ENCODE data around the gene ONECUT1. TPM values are rescaled to one million over a fixed set of nuclear protein-coding genes. Genes with fewer than 3 reads are reported as not detected.

Gene ONECUT1
- total and polyA plus RNA-seq, 2 of the 8 experiments (the other 6 are each of a cell fraction or from before 2014, with no cell fraction given), result 0.65 to 6.4 TPM

DNA sequence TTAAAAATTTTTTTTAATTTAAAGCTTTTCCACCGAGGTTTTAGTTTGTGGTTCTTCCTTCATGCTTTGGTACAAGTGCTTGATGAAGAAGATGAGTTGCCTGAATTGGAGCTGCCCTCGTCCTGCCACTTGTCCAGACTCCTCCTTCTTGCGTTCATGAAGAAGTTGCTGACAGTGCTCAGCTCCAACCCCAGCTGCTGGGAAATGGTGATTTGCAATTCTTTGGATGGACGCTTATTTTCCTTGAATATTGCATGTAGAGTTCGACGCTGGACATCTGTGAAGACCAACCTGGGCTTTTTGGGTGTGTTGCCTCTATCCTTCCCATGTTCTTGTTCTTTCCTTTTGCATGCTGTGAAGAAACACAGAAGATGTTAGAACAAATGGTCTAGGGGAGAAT is 32.6 kb downstream of the ONECUT1 start:
- no peak for TF ChIP-seq NRF1 (IDR thresholded peaks at IDR 0.05; ENCODE audit: low read depth, low read length)
- TF ChIP-seq KDM1A (IDR thresholded peaks at IDR 0.05; ENCODE audit: borderline replicate concordance, low read length), result no peak
- TF ChIP-seq SIX5 (IDR thresholded peaks at IDR 0.05; ENCODE audit: low read depth, low read length), result no peak
- no peak for TF ChIP-seq RBBP5 (IDR thresholded peaks at IDR 0.05; ENCODE audit: borderline replicate concordance, low read depth, low read length)
- no peak for TF ChIP-seq NANOG (IDR thresholded peaks at IDR 0.05; ENCODE audit: insufficient read depth, low read depth, low read length, poor library complexity, severe bottlenecking)
- no peak for TF ChIP-seq CEBPB (IDR thresholded peaks at IDR 0.05; ENCODE audit: low read depth, low read length)
- no peak for TF ChIP-seq POLR2AphosphoS5 (IDR thresholded peaks at IDR 0.05; ENCODE audit: low read depth, low read length)
- TF ChIP-seq YY1 (IDR thresholded peaks at IDR 0.05; ENCODE audit: low read depth, low read length), result no peak
- TF ChIP-seq EGR1 (IDR thresholded peaks at IDR 0.05; ENCODE audit: borderline replicate concordance, low read depth, low read length), result no peak
- no peak for TF ChIP-seq KDM5A (IDR thresholded peaks at IDR 0.05; ENCODE audit: low read length)
- TF ChIP-seq TCF12 (IDR thresholded peaks at IDR 0.05; ENCODE audit: low read depth, low read length), result no peak
- TF ChIP-seq POU5F1 (IDR thresholded peaks at IDR 0.05; ENCODE audit: low read depth, low read length), result no peak
- no peak for TF ChIP-seq SRF (IDR thresholded peaks at IDR 0.05; ENCODE audit: low read depth, low read length)
- Histone ChIP-seq H2BK120ac (replicated peaks; ENCODE audit: low read depth, low read length) (no peak overlapping the region), H2BK12ac (ENCODE audit: low read depth, low read length) (no peak overlapping the region), H3K4ac (replicated peaks; ENCODE audit: insufficient read length, low read depth, low read length) (no peak overlapping the region), H4K20me1 (replicated peaks in 1 of 2; ENCODE audit: control insufficient read depth in 1 of 2, insufficient read depth in 2 of 2, low read length in 2 of 2) (no peaks in the 10 kb centered on the region), H3K27ac (ENCODE audit: low read depth, low read length) (no peak overlapping the region), H3K23me2 (ENCODE audit: low read depth, low read length) (no peaks in the 10 kb centered on the region), H3K79me2 (ENCODE audit: control insufficient read depth in 1 of 2, insufficient read depth in 2 of 2, low read length in 2 of 2) (no peaks in the 10 kb centered on the region), H3K27me3 (replicated peaks in 1 of 4; ENCODE audit: control insufficient read depth in 3 of 4, extremely low read depth in 1 of 4, insufficient read depth in 3 of 4, low read length in 3 of 4) (no peaks in the 10 kb centered on the region), H3K18ac (ENCODE audit: extremely low read depth, low read length) (no peak overlapping the region), H3K4me3 (ENCODE audit: extremely low read depth in 1 of 4, insufficient read depth in 2 of 4, low read depth in 3 of 4, low read length in 4 of 4) (no peak overlapping the region), H3K36me3 (ENCODE audit: control insufficient read depth in 2 of 4, insufficient read depth in 4 of 4, low read length in 3 of 4) (peaks cover 0 to 5% (median 0%) of the 10 kb centered on the region in 4 experiments; a peak in 1 of 8 replicates), H4K8ac (ENCODE audit: extremely low read depth, insufficient read depth, low read length) (no peak overlapping the region), H2BK20ac (ENCODE audit: low read length) (no peak overlapping the region), H3K56ac (replicated peaks; ENCODE audit: insufficient read length, low read depth, low read length) (no peak overlapping the region), H4K5ac (ENCODE audit: insufficient read length, low read depth, low read length) (no peak overlapping the region), H3K23ac (ENCODE audit: insufficient read length) (no peak overlapping the region), H2BK5ac (ENCODE audit: low read depth, low read length) (no peak overlapping the region), H3K9me3 (ENCODE audit: insufficient read depth in 2 of 2, low read depth in 1 of 2, low read length in 1 of 2) (no peaks in the 10 kb centered on the region), H3K14ac (ENCODE audit: insufficient read length) (no peak overlapping the region), H3K4me2 (ENCODE audit: insufficient read depth in 1 of 2, low read depth in 2 of 2, low read length in 2 of 2) (no peak overlapping the region), H3K9ac (replicated peaks in 1 of 4; ENCODE audit: extremely low read depth in 1 of 4, low read depth in 3 of 4, low read length in 3 of 4) (no peak overlapping the region), H2AK5ac (ENCODE audit: low read depth, low read length) (no peak overlapping the region), H2AFZ (ENCODE audit: low read length) (no peak overlapping the region), H3K79me1 (ENCODE audit: low read depth, low read length) (no peaks in the 10 kb centered on the region), H3K4me1 (replicated peaks in 1 of 4; ENCODE audit: control insufficient read depth in 3 of 4, insufficient read depth in 4 of 4, low read length in 3 of 4) (peaks cover 0 to 7% (median 4%) of the 10 kb centered on the region in 4 experiments; a peak in 4 of 7 replicates), H4K91ac (replicated peaks; ENCODE audit: insufficient read length, low read length) (no peak overlapping the region), H2BK15ac (ENCODE audit: low read length) (no peak overlapping the region)
- ChIA-PET POLR2A (ENCODE audit: partially characterized antibody) (interaction anchor here (0.7 to 6.0 kb wide), 2 partner anchors 9 to 12 kb away, joined by 3 to 20 read pairs; no protein-coding TSS in a partner anchor), CTCF (ENCODE audit: partially characterized antibody) (interaction anchor here (1.0 kb wide), 1 partner anchor 8 kb away, joined by 4 read pairs; no protein-coding TSS in a partner anchor)
- DNase-seq (ENCODE audit: low read depth in 1 of 2, low spot score in 2 of 2) (no peak), FAIRE-seq (no peak)
- 89% methylated on average over 6 of the region's 6 CpGs; no CpG with 5 or more reads in 1 of the 2 experiments for WGBS, 2 experiments (ENCODE audit: extremely low coverage in 1 of 2, insufficient coverage in 1 of 2, insufficient read length in 1 of 2, insufficient replicate concordance in 2 of 2, low coverage in 1 of 2, low lambda C conversion rate in 2 of 2, missing lambda C conversion rate in 1 of 2)
